ENCODE results near the gene CD300LB. TPM values are rescaled to one million over a fixed set of nuclear protein-coding genes. Genes with fewer than 3 reads are reported as not detected.

Gene CD300LB
- total RNA-seq, 2 donors from 2014 or later, result not detected

DNA sequence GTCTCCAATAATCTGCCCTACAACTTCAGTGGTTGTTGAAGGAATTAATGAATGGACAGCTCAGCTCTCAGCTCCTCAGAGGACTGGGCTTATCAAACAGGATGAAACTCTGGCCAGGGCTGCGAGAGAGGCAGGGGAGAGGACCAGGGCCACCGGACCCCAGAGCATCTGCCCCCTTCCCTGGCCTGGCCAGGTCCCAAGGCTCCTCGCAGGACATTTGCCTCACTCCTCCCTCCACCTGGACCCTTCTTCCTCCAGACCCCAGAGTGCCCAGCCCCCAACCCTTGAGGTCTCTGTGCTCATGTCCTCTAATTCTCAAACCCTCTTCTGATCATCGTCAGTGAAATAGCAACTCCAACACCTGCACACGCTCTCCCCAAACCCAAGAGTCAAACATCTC, 10.9 kb upstream of the CD300LB start:
- WGBS, 2 donors, result 52 to 69% methylated on average over 5 of the region's 5 CpGs
- no peak overlapping the region for H3K4me3 ChIP-seq
- intact Hi-C loops (cut with DNase I), result no loop called here
- H3K4me1 ChIP-seq, result no peaks in the 10 kb centered on the region
- no peaks in the 10 kb centered on the region for H3K9me3 ChIP-seq
- H3K27ac ChIP-seq, result no peak overlapping the region
- no peak for ATAC-seq
- no peak for TF ChIP-seq POLR2A (IDR thresholded peaks at IDR 0.05)
- TF ChIP-seq, protein P1, sequence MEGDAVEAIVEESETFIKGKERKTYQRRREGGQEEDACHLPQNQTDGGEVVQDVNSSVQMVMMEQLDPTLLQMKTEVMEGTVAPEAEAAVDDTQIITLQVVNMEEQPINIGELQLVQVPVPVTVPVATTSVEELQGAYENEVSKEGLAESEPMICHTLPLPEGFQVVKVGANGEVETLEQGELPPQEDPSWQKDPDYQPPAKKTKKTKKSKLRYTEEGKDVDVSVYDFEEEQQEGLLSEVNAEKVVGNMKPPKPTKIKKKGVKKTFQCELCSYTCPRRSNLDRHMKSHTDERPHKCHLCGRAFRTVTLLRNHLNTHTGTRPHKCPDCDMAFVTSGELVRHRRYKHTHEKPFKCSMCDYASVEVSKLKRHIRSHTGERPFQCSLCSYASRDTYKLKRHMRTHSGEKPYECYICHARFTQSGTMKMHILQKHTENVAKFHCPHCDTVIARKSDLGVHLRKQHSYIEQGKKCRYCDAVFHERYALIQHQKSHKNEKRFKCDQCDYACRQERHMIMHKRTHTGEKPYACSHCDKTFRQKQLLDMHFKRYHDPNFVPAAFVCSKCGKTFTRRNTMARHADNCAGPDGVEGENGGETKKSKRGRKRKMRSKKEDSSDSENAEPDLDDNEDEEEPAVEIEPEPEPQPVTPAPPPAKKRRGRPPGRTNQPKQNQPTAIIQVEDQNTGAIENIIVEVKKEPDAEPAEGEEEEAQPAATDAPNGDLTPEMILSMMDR (IDR thresholded peaks at IDR 0.05), result no peak
- no peak for DNase-seq
- H3K36me3 ChIP-seq (replicated peaks in 1 of 2; ENCODE audit: insufficient read depth in 1 of 2, low read depth in 2 of 2), result no peaks in the 10 kb centered on the region
- no peaks in the 10 kb centered on the region for H3K27me3 ChIP-seq

DNA sequence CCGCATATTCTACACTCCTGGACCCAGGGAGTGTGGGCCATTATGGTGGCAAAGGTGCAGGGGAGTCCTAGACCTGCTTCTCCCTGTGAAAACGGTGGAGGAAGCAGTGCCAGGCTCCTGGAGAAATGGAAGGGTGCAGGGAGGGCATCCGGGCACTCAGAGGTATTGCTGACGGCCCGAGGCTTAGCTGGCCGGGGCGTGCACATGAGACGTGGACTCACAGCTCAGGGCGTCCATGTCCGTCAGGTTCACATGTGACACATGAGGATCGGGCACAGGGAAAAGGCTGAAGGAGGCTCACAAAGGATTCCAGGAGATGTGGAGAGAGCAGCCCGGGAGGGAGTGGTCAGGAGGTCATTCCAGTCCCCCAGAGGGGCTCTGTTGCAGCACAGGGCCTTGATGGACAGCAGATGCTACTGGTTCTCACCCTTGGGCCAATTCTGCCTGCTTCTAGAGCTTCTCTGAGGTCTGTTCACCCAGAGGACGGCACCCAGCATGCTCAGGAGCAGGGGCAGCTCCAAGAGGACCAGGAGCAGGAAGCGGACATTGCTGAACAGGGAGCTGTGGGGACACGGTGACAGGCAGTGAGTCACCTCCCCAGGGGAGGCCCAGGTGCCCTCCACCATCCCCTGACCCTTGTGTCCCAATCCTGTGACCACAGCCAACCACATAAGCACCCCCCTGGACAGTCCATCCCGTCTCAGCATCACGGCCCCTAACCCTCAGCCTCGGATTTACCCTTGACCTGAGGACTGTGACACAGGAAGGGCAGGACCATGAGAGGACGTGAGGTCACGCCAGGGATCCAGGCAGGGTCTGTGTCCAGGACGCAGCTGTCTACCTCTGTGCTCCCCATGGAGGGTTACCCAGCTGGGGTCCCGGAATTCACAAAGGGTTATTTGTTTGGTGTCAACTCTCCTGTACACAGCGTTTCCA, 10.2 kb upstream of the CD300LB start:
- no peaks in the 10 kb centered on the region for H3K36me3 ChIP-seq (replicated peaks in 1 of 2; ENCODE audit: insufficient read depth in 1 of 2, low read depth in 2 of 2)
- no peak overlapping the region for H3K27ac ChIP-seq
- ATAC-seq, result no peak
- TF ChIP-seq, protein P1 (IDR thresholded peaks at IDR 0.05), result no peak
- TF ChIP-seq POLR2A (IDR thresholded peaks at IDR 0.05), result no peak
- intact Hi-C loops (cut with DNase I), result no loop called here
- no peaks in the 10 kb centered on the region for H3K27me3 ChIP-seq
- no peak for DNase-seq
- H3K4me3 ChIP-seq, result no peak overlapping the region
- H3K9me3 ChIP-seq, result no peaks in the 10 kb centered on the region
- no peaks in the 10 kb centered on the region for H3K4me1 ChIP-seq
- WGBS, 2 donors, result 52 to 57% methylated on average over 20 to 23 of the region's 23 CpGs

DNA sequence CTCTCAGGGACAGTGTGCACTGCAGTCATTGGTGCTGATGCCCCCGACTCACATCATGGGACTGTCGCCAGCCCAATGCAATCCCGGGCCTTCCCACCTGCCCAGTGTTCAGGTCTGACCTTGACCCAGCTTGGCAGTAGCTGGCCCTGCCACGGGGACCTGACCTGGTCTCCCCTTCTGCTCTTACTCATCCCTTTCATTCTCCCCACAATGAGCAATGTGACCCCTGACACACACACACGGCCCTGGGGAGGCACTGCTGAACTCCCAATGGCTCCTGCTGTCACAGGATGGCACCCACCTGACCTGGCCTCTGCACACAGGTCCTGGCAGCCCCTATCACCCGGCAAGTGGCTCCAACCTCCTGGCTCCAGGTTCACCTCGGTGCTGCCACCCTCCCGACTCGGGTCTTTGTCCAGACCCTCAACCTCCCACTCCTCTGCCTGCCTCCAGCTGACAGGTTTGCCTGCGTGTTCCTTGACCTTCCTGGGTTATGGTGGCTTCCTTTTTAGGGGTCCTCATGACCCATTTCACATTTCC, 8.1 kb upstream of the CD300LB start:
- H3K9me3 ChIP-seq, result no peaks in the 10 kb centered on the region
- H3K36me3 ChIP-seq (replicated peaks in 1 of 2; ENCODE audit: insufficient read depth in 1 of 2, low read depth in 2 of 2), result no peaks in the 10 kb centered on the region
- no peak overlapping the region for H3K27ac ChIP-seq
- WGBS, 2 donors, result 34 to 48% methylated on average over 9 of the region's 10 CpGs
- no peak overlapping the region for H3K4me3 ChIP-seq
- intact Hi-C loops (cut with DNase I), result no loop called here
- no peaks in the 10 kb centered on the region for H3K27me3 ChIP-seq
- TF ChIP-seq, protein P1 (IDR thresholded peaks at IDR 0.05), result no peak
- no peak for TF ChIP-seq POLR2A (IDR thresholded peaks at IDR 0.05)
- H3K4me1 ChIP-seq, result no peaks in the 10 kb centered on the region
- DNase-seq (no peak), ATAC-seq (no peak)

DNA sequence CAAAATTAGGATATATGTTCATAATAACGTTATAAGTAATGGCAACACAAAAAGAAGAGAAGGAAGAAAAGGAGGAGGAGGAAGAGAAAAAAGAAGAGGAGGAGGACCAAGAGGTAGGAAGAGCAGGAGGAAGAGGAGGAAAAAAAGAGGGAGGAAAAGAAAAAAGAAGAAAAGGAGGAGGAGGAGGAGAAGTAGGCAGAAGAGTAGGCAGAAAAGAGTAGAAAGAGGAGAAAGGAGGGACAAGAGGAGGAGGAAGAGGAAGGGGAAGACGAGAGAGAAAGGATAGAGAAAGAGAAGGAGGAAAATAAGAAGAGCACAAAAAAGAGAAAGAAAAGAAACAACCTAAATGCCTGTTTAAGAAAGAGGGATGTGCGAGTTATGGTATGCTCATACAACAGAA, 5.6 kb upstream of the CD300LB start:
- Histone ChIP-seq H3K4me3 (no peak overlapping the region), H3K9me3 (no peaks in the 10 kb centered on the region), H3K36me3 (replicated peaks in 1 of 2; ENCODE audit: insufficient read depth in 1 of 2, low read depth in 2 of 2) (no peaks in the 10 kb centered on the region), H3K27me3 (no peaks in the 10 kb centered on the region), H3K4me1 (no peaks in the 10 kb centered on the region), H3K27ac (no peak overlapping the region)
- DNase-seq, result no peak
- TF ChIP-seq, protein P1 (IDR thresholded peaks at IDR 0.05), result no peak
- no peak for TF ChIP-seq POLR2A (IDR thresholded peaks at IDR 0.05)
- 44 to 64% methylated on average over 3 of the region's 3 CpGs for WGBS, 2 donors
- intact Hi-C loops (cut with DNase I), result no loop called here
- no peak for ATAC-seq

Measured in body of pancreas (tissue), 4 donors.